ENCODE measurements around the gene THEMIS.
"Not testable (repeated sequence)": the region's sequence is repeated elsewhere in the genome, so short reads cannot be mapped to it uniquely, and the experiment has no call there.

THEMIS gene

DNA sequence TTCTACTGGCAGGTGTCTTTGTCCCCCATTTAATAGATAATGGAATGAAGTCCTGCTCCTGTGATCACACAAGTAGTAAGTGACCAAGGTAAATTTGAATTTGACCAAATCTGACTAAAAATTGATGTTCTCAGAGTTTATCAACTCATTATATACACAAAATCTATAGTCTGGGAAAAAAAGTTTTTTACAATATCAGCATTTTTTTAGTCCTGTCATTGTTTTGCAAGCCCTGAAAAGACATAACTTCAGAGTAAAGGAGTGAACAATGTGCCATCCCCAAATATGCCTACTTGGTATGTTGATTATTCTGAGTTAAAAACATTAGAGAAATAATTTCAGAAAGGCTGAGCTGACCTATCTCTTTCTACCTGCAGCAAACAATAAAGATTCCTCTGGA, 209.7 kb downstream of the THEMIS start:
- no peak for DNase-seq (ENCODE audit: low spot score)
- no peak for TF ChIP-seq CTCF (IDR thresholded peaks at IDR 0.05; ENCODE audit: extremely low read depth, insufficient read depth, missing control alignments)
- in situ Hi-C loops (cut with MboI; ENCODE audit: low pct_unique_long_range_greater_than_20kb, low sequenced_read_pairs, unreplicated experiment), result no loop called here

DNA sequence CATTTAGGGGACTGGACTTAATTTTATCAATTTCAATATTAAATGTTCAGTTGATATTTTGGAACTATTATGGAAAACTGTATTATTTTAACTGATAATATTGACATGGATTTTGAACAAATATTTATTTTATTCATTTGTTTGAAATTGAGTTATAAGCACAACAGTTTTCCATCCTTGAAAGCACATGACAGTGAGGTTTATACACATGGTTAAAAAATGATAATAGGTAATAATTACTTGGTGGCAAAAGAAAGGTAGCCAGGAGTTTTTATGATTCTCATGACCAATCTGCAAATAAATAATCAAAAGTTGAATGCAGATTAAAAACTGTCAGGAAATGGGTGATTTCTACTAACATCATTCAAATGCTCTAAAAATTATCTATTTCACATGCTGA, 210.3 kb downstream of the THEMIS start:
- no peak for TF ChIP-seq CTCF (IDR thresholded peaks at IDR 0.05; ENCODE audit: extremely low read depth, insufficient read depth, missing control alignments)
- DNase-seq (ENCODE audit: low spot score), result no peak
- in situ Hi-C loops (cut with MboI; ENCODE audit: low pct_unique_long_range_greater_than_20kb, low sequenced_read_pairs, unreplicated experiment), result no loop called here

GRCh38 chr6:127690092-127690491, 210.8 kb downstream of the THEMIS start:
- in situ Hi-C loops (cut with MboI; ENCODE audit: low pct_unique_long_range_greater_than_20kb, low sequenced_read_pairs, unreplicated experiment), result no loop called here
- TF ChIP-seq CTCF (IDR thresholded peaks at IDR 0.05; ENCODE audit: extremely low read depth, insufficient read depth, missing control alignments), result peak; percentile 37
- no peak for DNase-seq (ENCODE audit: low spot score)

- in situ Hi-C loops (cut with MboI; ENCODE audit: low pct_unique_long_range_greater_than_20kb, low sequenced_read_pairs, unreplicated experiment); DNase-seq (ENCODE audit: low spot score): not testable (repeated sequence)
These were observed 213.4 kb downstream of the THEMIS start for GRCh38 chr6:127687490-127687889.

- DNase-seq (ENCODE audit: low spot score), result no peak
- in situ Hi-C loops (cut with MboI; ENCODE audit: low pct_unique_long_range_greater_than_20kb, low sequenced_read_pairs, unreplicated experiment), result no loop called here
- no peak for TF ChIP-seq CTCF (IDR thresholded peaks at IDR 0.05; ENCODE audit: extremely low read depth, insufficient read depth, missing control alignments)
These were observed 214.8 kb downstream of the THEMIS start for GRCh38 chr6:127686084-127686483.

DNA sequence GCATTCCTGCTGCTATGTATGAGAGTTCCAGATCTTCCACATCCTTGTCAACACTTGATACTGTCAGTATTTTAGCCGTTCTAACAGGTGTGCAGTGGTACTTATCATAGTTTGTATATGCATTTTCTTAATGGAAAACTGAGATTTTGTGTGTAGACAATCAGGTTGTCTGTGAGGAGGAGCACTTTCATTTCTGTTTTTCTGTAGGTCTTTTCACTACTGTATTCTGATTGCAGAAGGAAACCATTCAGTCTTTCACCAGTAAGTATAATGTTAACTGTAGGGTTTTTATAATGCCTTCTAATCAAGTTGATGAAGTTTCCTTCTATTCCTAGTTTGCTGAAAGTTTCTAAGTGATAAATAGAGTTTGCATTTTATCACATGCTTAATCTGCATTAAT, 216.4 kb downstream of the THEMIS start:
- in situ Hi-C loops (cut with MboI; ENCODE audit: low pct_unique_long_range_greater_than_20kb, low sequenced_read_pairs, unreplicated experiment), result no loop called here
- TF ChIP-seq CTCF (IDR thresholded peaks at IDR 0.05; ENCODE audit: extremely low read depth, insufficient read depth, missing control alignments), result no peak
- no peak for DNase-seq (ENCODE audit: low spot score)

Data from GM13977 (cell line).